ENCODE data around the gene NR0B1.

NR0B1 gene

GRCh38 chrX:30304866-30305265 is 4.3 kb downstream of the NR0B1 start:
- H3K9me3 ChIP-seq (ENCODE audit: insufficient read depth, low read depth, low read length), result no peaks in the 10 kb centered on the region
- H3K4me3 ChIP-seq (ENCODE audit: low read length), result no peak overlapping the region
- no peaks in the 10 kb centered on the region for H3K36me3 ChIP-seq (ENCODE audit: insufficient read depth, low read depth, low read length)
- no peak overlapping the region for H3K27ac ChIP-seq (ENCODE audit: low read length)
- H3K27me3 ChIP-seq (ENCODE audit: insufficient read depth, low read length), result peaks cover 35% of the 10 kb centered on the region
- H3K9ac ChIP-seq (ENCODE audit: low read depth, low read length), result no peak overlapping the region
- H3K4me1 ChIP-seq (ENCODE audit: insufficient read depth, low read length), result peaks cover 5% of the 10 kb centered on the region; the same call in 1 of the 2 replicates

- no peaks in the 10 kb centered on the region for H3K36me3 ChIP-seq (ENCODE audit: insufficient read depth, low read depth, low read length)
- H3K9me3 ChIP-seq (ENCODE audit: insufficient read depth, low read depth, low read length), result no peaks in the 10 kb centered on the region
Measured at GRCh38 chrX:30302956-30303355, 6.2 kb downstream of the NR0B1 start.

GRCh38 chrX:30301963-30302362 is 7.2 kb downstream of the NR0B1 start:
- H3K4me3 ChIP-seq (ENCODE audit: low read length), result no peak overlapping the region
- H3K9ac ChIP-seq (ENCODE audit: low read depth, low read length), result no peak overlapping the region
- peaks cover 5% of the 10 kb centered on the region; the same call in 1 of the 2 replicates for H3K4me1 ChIP-seq (ENCODE audit: insufficient read depth, low read length)
- no peaks in the 10 kb centered on the region for H3K36me3 ChIP-seq (ENCODE audit: insufficient read depth, low read depth, low read length)
- no peak overlapping the region for H3K27ac ChIP-seq (ENCODE audit: low read length)
- H3K27me3 ChIP-seq (ENCODE audit: insufficient read depth, low read length), result peaks cover 6% of the 10 kb centered on the region
- H3K9me3 ChIP-seq (ENCODE audit: insufficient read depth, low read depth, low read length), result no peaks in the 10 kb centered on the region

More at GRCh38 chrX:30302956-30303355, 6.2 kb downstream of the NR0B1 start:
- H3K9ac ChIP-seq (ENCODE audit: low read depth, low read length), result no peak overlapping the region
- no peak overlapping the region for H3K4me3 ChIP-seq (ENCODE audit: low read length)
- peaks cover 5% of the 10 kb centered on the region; the same call in 1 of the 2 replicates for H3K4me1 ChIP-seq (ENCODE audit: insufficient read depth, low read length)
- H3K27me3 ChIP-seq (ENCODE audit: insufficient read depth, low read length), result peaks cover 16% of the 10 kb centered on the region
- H3K27ac ChIP-seq (ENCODE audit: low read length), result no peak overlapping the region

- no peak overlapping the region for H3K4me3 ChIP-seq (ENCODE audit: low read length)
- H3K9me3 ChIP-seq (ENCODE audit: insufficient read depth, low read depth, low read length), result no peaks in the 10 kb centered on the region
- no peak overlapping the region for H3K27ac ChIP-seq (ENCODE audit: low read length)
- no peak overlapping the region for H3K9ac ChIP-seq (ENCODE audit: low read depth, low read length)
- peaks cover 5% of the 10 kb centered on the region; the same call in 1 of the 2 replicates for H3K4me1 ChIP-seq (ENCODE audit: insufficient read depth, low read length)
- H3K36me3 ChIP-seq (ENCODE audit: insufficient read depth, low read depth, low read length), result no peaks in the 10 kb centered on the region
- no peaks in the 10 kb centered on the region for H3K27me3 ChIP-seq (ENCODE audit: insufficient read depth, low read length)
Measured at GRCh38 chrX:30301208-30301607, 8.0 kb downstream of the NR0B1 start.

- Histone ChIP-seq H3K27ac (ENCODE audit: low read length) (no peak overlapping the region), H3K9ac (ENCODE audit: low read depth, low read length) (no peak overlapping the region), H3K27me3 (ENCODE audit: insufficient read depth, low read length) (no peaks in the 10 kb centered on the region), H3K9me3 (ENCODE audit: insufficient read depth, low read depth, low read length) (no peaks in the 10 kb centered on the region), H3K4me1 (ENCODE audit: insufficient read depth, low read length) (peaks cover 3% of the 10 kb centered on the region; the same call in 1 of the 2 replicates), H3K36me3 (ENCODE audit: insufficient read depth, low read depth, low read length) (no peaks in the 10 kb centered on the region), H3K4me3 (ENCODE audit: low read length) (no peak overlapping the region)
Measured at GRCh38 chrX:30296408-30297254, 12.6 kb downstream of the NR0B1 start.

GRCh38 chrX:30283456-30284200 is 25.6 kb downstream of the NR0B1 start:
- no peaks in the 10 kb centered on the region for H3K9me3 ChIP-seq (ENCODE audit: insufficient read depth, low read depth, low read length)
- H3K4me3 ChIP-seq (ENCODE audit: low read length), result no peak overlapping the region
- no peaks in the 10 kb centered on the region for H3K27me3 ChIP-seq (ENCODE audit: insufficient read depth, low read length)
- no peak overlapping the region for H3K9ac ChIP-seq (ENCODE audit: low read depth, low read length)
- H3K27ac ChIP-seq (ENCODE audit: low read length), result no peak overlapping the region
- H3K4me1 ChIP-seq (ENCODE audit: insufficient read depth, low read length), result no peaks in the 10 kb centered on the region
- H3K36me3 ChIP-seq (ENCODE audit: insufficient read depth, low read depth, low read length), result no peaks in the 10 kb centered on the region

- no peaks in the 10 kb centered on the region for H3K27me3 ChIP-seq (ENCODE audit: insufficient read depth, low read length)
- no peaks in the 10 kb centered on the region for H3K4me1 ChIP-seq (ENCODE audit: insufficient read depth, low read length)
- no peaks in the 10 kb centered on the region for H3K9me3 ChIP-seq (ENCODE audit: insufficient read depth, low read depth, low read length)
- no peak overlapping the region for H3K9ac ChIP-seq (ENCODE audit: low read depth, low read length)
- H3K27ac ChIP-seq (ENCODE audit: low read length), result no peak overlapping the region
- H3K36me3 ChIP-seq (ENCODE audit: insufficient read depth, low read depth, low read length), result no peaks in the 10 kb centered on the region
- H3K4me3 ChIP-seq (ENCODE audit: low read length), result no peak overlapping the region
Measured at GRCh38 chrX:30282527-30282926, 26.7 kb downstream of the NR0B1 start.

GRCh38 chrX:30280428-30280827 is 28.8 kb downstream of the NR0B1 start:
- no peaks in the 10 kb centered on the region for H3K27me3 ChIP-seq (ENCODE audit: insufficient read depth, low read length)
- no peak overlapping the region for H3K9ac ChIP-seq (ENCODE audit: low read depth, low read length)
- no peak overlapping the region for H3K4me3 ChIP-seq (ENCODE audit: low read length)
- no peak overlapping the region for H3K27ac ChIP-seq (ENCODE audit: low read length)
- H3K36me3 ChIP-seq (ENCODE audit: insufficient read depth, low read depth, low read length), result no peaks in the 10 kb centered on the region
- H3K9me3 ChIP-seq (ENCODE audit: insufficient read depth, low read depth, low read length), result no peaks in the 10 kb centered on the region
- H3K4me1 ChIP-seq (ENCODE audit: insufficient read depth, low read length), result no peaks in the 10 kb centered on the region

GRCh38 chrX:30278365-30278764 is 30.8 kb downstream of the NR0B1 start:
- no peaks in the 10 kb centered on the region for H3K4me1 ChIP-seq (ENCODE audit: insufficient read depth, low read length)
- no peaks in the 10 kb centered on the region for H3K9me3 ChIP-seq (ENCODE audit: insufficient read depth, low read depth, low read length)

GRCh38 chrX:30275498-30275897 is 33.7 kb downstream of the NR0B1 start:
- Histone ChIP-seq H3K27ac (ENCODE audit: low read length) (no peak overlapping the region), H3K27me3 (ENCODE audit: insufficient read depth, low read length) (no peaks in the 10 kb centered on the region), H3K36me3 (ENCODE audit: insufficient read depth, low read depth, low read length) (no peaks in the 10 kb centered on the region), H3K4me3 (ENCODE audit: low read length) (no peak overlapping the region), H3K4me1 (ENCODE audit: insufficient read depth, low read length) (no peaks in the 10 kb centered on the region), H3K9me3 (ENCODE audit: insufficient read depth, low read depth, low read length) (no peaks in the 10 kb centered on the region), H3K9ac (ENCODE audit: low read depth, low read length) (no peak overlapping the region)

More at GRCh38 chrX:30278365-30278764, 30.8 kb downstream of the NR0B1 start:
- Histone ChIP-seq H3K9ac (ENCODE audit: low read depth, low read length) (no peak overlapping the region), H3K27ac (ENCODE audit: low read length) (no peak overlapping the region), H3K36me3 (ENCODE audit: insufficient read depth, low read depth, low read length) (no peaks in the 10 kb centered on the region), H3K4me3 (ENCODE audit: low read length) (no peak overlapping the region), H3K27me3 (ENCODE audit: insufficient read depth, low read length) (no peaks in the 10 kb centered on the region)

- Histone ChIP-seq H3K27ac (ENCODE audit: low read length) (no peak overlapping the region), H3K9ac (ENCODE audit: low read depth, low read length) (no peak overlapping the region)
Measured at GRCh38 chrX:30270639-30271038, 38.6 kb downstream of the NR0B1 start.

GRCh38 chrX:30262763-30263162 is 46.4 kb downstream of the NR0B1 start:
- Histone ChIP-seq H3K27me3 (ENCODE audit: insufficient read depth, low read length) (no peaks in the 10 kb centered on the region), H3K9ac (ENCODE audit: low read depth, low read length) (no peak overlapping the region), H3K36me3 (ENCODE audit: insufficient read depth, low read depth, low read length) (no peaks in the 10 kb centered on the region), H3K4me1 (ENCODE audit: insufficient read depth, low read length) (no peaks in the 10 kb centered on the region), H3K9me3 (ENCODE audit: insufficient read depth, low read depth, low read length) (no peaks in the 10 kb centered on the region), H3K4me3 (ENCODE audit: low read length) (no peak overlapping the region), H3K27ac (ENCODE audit: low read length) (no peak overlapping the region)

More at GRCh38 chrX:30270639-30271038, 38.6 kb downstream of the NR0B1 start:
- Histone ChIP-seq H3K27me3 (ENCODE audit: insufficient read depth, low read length) (no peaks in the 10 kb centered on the region), H3K4me1 (ENCODE audit: insufficient read depth, low read length) (no peaks in the 10 kb centered on the region), H3K36me3 (ENCODE audit: insufficient read depth, low read depth, low read length) (no peaks in the 10 kb centered on the region), H3K4me3 (ENCODE audit: low read length) (no peak overlapping the region), H3K9me3 (ENCODE audit: insufficient read depth, low read depth, low read length) (no peaks in the 10 kb centered on the region)
